GM19193 (cell line): ENCODE results near the gene LRRC63.

ENCODE experiments used
- POLR2A ChIP-seq: IDR thresholded peaks from 4 replicates; pipeline ENCODE4 v1.6.1; 2011; ENCODE audit not compliant: insufficient read depth, insufficient read length; ENCODE audit errors: extremely low read depth

LRRC63 gene

DNA sequence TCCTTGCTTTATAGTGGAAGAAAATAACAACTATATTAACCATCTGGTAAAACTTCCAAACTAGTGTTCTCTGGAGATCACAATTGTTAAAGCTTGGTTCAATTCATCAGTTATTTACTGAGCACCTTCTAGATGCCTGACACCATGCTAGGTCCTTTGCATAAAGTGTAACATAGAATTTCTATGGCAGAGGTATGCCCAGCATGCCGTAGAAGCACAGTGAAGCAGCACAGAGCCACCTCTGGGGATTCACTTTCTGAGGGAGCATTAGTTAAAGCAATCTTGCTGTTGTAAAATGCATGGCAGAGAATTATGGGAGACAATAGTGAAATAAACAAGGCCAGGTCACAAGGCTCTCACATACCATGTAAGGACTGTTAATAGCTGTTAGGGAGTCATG is 75.2 kb downstream of the LRRC63 start:
- no peak for TF ChIP-seq POLR2A

DNA sequence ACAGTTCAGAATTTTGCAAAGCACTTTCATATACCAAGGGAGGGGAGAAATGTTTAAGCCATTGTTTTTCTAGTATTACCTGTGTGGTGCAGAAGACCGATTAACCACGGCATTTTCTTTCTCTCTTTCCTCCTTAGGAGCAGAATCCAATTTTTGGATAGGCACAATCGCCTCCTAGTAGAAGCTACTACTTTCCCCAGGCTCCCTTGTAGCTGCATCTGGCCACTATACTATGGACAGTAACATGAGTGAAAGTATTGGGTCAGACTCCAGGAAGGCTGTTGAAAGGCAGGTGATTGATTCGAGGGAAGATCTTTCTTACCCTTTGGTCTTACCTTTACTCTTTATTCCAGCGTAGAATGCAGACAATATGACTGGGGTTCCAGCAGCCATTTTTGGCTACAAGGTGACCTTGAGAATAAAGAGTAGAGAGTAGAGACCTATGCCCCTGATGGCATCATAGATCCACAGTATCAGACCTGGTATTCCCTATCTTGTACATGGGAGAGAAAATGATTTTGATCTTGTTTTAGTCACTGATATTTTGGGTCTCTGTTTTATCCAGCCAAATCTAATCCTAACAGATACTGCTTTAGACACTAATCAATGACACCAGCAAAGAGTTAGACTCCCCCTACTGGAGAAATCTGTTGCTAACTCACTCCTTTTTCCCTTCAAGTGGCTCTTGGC is 77.0 kb downstream of the LRRC63 start:
- no peak for TF ChIP-seq POLR2A

DNA sequence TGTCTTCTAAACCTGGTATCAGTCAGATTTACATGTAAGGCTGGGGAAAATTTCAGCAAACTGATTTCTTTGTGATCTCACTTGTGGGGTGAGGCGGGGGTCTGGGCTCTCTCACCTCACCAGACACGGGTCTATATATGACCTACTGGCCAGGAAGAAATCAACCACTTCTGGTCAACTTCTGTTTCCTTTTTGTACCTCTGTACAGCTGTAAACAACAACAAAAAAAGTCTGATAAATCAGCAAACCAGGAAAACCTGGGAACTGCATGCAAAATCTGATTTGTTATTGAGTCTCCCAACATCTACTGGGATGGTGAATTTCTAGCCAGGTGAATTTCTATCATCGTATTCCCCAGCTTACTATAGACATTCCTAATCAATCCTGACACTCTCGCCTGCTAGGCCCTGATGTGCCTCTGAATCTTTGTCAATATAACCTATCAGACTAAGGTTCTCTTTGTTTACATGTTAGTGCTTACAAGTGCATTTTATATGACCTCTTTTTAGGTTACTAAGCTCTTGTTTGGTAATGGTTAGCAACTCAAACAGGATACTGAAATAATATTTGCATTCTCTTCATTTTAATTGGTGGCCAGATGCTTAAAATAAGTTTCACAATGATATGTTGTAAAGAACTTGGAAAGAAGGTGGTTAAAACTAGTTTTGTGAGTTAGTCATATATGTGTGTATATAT is 77.7 kb downstream of the LRRC63 start:
- no peak for TF ChIP-seq POLR2A

DNA sequence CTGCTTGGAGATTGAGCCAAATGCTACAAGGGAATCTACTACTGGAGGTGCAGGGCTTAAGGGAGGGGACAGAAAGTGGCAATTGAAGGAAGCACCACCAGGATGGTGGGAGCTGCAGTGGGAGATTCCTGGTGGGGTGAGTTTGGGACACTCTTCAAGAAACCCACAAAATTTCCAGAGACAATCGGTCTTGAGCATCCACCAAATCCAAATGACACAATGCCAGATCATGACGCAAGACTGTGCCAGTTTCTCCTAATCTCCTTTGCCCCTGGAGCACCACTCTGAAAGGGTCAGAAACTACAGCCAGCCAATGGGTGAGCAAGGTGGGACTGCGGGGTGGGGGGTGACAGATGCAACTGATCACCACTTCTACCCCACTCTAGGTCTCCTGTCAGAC is 78.7 kb downstream of the LRRC63 start:
- TF ChIP-seq POLR2A: no peak

DNA sequence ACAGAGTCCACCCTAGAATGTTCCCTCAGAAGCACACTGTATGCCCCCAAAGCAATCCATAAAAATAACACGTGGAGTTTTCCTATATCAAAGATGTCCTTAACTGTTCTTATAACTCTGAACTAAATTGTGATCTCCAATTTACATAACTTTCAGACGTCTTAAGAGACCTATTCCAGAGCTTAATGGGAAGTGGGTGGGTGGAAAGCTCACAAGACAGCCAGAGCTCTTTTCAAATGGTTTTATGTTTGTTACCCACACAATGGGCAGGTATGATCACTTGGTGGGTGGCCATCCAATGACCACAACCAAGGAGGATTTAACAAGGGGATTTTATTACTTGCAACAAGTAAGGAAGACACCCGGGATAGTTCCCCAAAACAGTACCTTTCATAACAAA is 81.7 kb downstream of the LRRC63 start:
- TF ChIP-seq POLR2A: no peak

DNA sequence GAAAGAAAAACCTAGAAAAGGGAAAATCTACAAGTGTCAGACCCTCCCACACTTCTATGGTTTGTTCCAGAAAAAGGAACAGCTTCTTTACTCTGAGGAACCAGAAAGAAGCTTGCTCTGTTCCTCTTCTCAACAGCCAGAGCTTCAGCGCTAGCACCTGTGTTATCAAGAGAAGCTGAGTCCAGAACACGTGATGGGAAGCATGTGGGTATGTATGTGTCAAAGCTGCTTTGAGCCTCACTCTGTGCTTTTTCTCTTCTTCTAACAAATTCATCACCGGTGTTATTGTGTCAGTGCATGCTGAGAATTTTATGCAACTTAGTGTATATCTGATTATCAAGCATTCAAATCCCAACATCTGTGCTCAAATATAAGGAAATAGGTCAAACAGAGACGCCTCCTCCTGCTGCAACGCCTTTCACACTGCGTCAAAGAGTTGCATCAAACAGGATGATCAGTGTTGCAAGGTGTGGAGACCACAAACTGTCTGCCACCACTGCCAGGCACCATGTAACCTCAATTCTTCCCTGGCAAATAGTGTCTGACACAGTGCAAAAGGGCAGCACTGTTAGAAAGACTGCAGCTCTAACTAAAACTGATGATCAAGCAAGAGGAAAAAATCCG is 83.9 kb downstream of the LRRC63 start:
- TF ChIP-seq POLR2A: no peak

DNA sequence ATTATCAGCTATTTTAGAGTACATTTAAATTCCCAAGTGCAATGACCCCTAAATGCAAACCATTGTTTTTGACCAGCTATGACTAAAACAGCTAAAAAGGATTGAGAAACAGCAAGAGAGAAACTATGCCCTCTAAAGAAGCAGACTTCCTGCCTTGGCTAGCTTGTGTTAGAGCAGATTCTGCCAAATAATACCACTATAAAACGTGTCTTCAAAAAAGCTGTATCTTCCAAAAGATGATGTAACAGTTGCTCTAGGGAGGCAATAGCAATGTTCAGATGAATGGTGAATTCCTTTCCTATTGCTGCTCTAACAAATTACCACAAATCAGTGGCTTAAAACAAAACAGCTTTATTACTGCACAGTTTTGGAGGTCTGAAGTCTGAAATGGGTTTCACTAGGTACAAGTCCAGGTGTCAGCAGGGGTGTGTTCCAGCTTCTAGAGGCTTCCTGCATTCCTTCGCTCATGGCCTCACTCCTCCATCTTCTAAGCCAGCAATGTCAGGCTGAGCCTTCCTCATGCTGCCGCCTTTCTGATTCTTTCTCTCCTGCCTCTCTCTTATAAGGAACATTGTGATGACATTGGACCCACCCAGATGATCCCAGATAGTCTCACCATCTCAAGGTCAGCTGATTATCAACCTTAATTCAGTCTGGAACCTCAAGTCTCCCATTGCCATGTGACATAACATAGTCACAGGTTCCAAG is 84.5 kb downstream of the LRRC63 start:
- TF ChIP-seq POLR2A: no peak

DNA sequence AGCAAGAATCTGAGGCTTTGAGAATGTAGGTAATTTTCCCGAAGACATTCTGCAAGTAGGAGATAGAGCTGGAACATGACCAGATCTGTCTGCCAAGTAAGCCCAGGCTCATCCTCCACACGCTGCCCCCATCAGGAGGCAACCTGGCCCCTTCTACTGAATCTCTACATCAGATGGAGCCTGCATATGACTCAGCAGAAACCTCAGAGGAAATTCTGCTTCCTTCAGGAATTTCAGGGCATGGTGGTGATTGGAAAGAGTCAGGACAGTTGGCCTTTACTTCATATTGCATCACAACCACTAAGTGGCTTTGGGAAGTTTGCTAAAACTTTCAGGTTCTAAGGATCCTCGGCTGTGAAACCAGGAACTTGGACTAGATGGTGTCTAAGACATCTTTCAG is 85.2 kb downstream of the LRRC63 start:
- no peak for TF ChIP-seq POLR2A

DNA sequence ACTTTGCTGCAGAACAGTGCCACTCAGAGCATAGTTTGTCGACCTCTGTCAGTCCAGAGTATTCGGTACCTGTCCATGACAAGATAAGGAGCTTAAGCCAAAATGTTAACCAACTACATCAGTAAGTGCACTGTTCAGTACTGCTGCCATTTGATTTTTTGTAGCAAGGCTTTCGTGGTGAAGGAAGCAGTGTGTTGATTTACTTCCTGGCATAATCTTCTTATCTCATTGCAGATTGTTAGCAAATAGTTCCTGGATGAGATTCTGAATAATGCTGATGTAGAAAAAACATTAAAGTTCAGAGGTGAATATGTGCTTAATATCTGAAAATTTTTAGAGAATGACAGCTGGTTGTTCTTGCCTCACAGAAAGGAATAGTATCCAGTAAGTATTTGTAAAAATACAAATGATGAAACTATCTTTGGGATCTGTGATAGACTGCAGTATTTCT is 85.7 kb downstream of the LRRC63 start:
- no peak for TF ChIP-seq POLR2A

DNA sequence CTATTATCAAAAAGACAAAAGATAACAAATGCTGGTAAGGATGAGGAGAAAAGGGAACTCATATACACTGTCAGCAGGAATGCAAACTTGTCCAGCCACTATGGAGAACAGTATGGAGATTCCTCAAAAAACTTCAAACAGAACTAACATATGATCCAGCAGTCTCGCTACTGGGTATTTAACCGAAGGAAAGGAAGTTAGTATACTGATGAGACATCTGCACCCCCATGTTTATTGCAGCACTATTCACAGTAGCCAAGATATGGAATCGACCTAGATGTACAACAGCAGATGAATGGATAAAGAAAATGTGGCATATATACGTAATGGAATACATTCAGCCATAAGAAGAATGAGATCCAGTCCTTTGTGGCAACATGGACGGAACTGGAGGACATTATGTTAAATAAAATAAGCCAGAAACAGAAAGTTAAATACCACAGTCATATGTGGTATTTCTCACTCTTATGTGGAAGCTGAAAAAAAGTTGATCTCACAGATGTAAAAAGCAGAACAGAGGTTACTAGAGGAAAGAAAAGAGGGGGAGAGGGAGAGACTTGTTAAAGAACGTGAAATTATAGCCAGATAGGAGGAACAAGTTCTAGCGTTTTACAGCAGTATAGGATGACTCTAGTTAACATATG is 92.1 kb downstream of the LRRC63 start:
- TF ChIP-seq POLR2A: no peak

DNA sequence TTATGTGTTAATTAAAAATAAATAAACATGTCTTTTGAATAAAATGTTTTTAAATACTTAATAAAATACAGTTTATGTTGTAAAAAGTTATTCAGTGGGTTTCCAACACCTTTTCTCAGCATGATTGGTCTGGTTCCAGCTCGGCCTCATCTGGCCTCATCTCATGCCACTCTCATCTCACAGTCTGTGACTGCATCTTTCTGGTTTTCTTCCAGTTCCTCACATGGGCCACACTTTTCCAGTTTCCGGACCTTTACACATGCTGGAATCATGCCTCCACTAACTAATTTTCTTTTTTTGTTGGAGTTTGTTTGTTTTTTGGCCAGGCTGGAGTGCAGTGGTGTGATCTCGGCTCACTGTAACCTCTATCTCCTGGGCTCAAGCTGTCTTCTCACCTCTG is 92.8 kb downstream of the LRRC63 start:
- no peak for TF ChIP-seq POLR2A

DNA sequence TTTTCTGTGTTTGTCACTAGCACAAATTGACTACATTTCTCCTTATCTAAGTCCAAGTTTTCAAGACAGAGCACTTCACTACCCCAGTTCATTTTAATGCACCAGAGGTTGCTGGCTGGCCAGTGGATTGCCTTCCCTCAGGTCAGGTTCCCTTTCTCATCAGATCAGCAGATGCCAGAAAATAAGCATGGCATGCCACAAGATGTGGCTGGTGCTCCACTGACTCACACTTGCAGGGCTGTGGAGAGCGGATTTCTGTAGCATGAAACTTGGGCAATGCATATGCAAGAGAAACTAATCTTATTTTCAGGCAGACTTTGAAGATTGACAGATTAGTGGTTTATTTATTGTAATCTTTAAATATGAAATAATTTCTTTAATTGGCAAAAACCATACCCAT is 95.8 kb downstream of the LRRC63 start:
- no peak for TF ChIP-seq POLR2A

DNA sequence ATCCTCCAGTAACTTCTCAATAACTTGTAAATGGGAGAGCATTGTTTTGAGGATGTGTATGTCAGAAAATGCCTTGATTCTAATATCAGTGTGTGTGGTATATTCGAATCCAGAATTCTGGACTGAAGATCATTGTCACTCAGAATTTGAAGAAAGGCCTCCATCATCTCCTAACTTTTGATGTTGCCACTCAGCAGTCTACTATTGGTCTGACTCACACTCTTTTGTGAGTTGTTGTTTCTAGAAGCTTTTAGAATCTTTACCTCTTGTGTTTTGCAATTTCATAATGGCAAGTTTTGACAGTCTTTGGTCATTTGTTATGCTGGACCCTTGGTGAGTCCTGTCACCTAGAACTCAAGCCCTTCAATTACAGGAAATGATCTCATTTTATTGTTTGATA is 98.3 kb downstream of the LRRC63 start:
- no peak for TF ChIP-seq POLR2A

DNA sequence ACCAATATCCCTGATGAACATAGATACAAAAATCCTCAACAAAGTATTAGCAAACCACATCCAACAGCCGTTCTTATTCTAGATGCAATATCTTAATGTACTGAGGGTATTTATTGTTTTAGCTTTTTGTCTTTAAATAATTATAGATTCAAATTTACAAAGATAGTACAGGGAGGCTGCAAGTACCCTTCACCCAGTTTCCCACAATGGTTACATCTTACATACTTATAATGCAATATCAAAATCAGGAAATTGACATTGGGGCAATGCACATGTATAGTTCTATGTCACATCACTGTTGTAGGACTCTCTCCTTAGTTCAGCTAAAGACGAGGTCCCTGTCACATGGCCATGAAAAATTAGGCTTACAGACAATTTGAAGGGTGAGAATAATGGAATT is 99.5 kb downstream of the LRRC63 start:
- TF ChIP-seq POLR2A: no peak

DNA sequence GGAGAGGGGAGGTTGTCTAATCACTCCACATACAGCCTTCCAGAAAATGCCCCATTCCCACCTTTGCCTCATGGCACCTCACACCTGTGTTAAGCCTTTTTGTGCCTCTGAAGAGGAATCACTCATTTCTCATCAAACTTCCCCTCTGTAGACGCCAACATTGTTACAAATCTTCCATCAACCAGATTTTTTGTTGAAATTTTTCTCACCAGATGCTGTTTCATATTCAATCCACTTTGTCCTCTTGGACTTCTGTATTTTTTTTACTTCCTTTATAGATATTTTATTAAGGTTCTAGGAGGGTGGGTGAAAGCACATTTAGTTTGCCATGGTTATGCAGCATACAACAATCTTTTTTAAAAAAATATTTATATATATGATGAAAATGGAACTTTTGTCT is 101.3 kb downstream of the LRRC63 start:
- no peak for TF ChIP-seq POLR2A

DNA sequence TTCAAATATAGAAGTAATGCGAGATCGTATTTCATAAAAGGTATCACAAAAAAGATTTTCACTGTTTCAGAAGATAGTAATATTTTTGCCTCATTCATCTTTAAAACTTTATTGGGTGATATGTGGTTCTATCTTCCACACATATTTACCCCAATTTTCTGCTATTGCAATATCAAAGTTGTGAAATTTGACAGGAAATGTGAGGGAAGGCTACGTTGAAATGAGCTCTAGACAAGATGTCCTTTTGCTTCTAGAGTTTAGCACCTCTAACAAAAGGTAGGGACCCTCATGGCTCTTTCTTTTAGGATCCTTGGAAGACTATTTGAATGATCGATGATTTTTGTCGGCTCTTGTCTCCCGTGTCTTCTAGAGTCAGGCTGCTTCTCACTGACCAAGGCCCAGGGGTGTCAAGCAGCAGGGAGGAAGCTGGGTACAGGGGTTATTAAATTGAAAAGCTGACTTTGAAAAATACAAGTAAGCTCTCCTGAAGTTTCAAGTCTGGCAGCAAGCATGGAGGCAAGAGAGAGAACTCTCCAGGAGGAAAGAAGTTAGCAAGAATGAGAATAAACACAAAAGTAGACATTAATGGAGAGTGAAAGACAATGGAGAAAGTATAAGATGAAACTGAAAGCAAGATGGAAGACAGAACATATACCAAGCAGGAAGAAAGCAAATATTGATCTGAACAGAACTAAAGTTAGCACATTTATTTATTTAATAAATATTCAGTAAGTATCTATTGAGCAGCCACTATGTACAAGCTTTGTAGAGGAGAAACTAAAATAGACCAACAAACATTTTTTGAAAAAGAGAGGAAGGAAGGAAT is 101.9 kb downstream of the LRRC63 start:
- TF ChIP-seq POLR2A: no peak
